ENCODE data around the gene ZKSCAN2. TPM values are rescaled to one million over a fixed set of nuclear protein-coding genes. Genes with fewer than 3 reads are reported as not detected.

Gene ZKSCAN2
- total and polyA plus RNA-seq, 2 of the 8 experiments (the other 6 are each of a cell fraction or from before 2014, with no cell fraction given), result 2.2 to 11.6 TPM

DNA sequence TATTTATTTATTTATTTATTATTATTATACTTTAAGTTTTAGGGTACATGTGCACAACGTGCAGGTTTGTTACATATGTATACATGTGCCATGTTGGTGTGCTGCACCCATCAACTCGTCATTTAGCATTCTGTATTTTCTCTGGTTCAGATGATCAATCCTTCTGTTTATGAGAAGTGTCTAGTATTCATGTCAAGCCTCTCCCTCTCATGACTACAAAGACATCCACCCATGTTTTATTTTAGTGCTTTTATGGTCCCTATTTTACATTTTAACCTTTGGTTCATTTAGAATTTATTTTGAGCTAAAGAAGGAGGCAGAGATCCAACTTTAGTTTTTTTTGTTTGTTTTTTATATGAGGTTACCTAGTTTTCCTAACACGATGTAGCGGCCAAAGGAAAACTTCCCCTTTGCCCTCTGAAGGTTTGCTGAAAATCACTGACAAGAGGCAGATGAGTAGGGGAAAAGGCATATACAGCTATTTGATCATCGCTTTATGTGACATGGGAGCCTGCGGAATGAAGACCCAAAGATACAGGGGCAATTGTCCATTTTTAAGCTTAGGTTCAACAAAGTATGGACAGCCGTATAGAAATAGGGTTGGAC lies 63.3 kb downstream of the ZKSCAN2 start (continued):
- TF ChIP-seq TAF7 (optimal IDR thresholded peaks at IDR 0.05; ENCODE audit: borderline replicate concordance, low read depth, low read length) (no peak), EZH2 (IDR thresholded peaks at IDR 0.05; ENCODE audit: low read depth, low read length, severe bottlenecking) (no peak), CHD1 (IDR thresholded peaks at IDR 0.05; ENCODE audit: low read depth, low read length) (no peak)

Data from H1 (cell line).